Esophagus muscularis mucosa (tissue), 4 donors: ENCODE data around the gene PSME3. TPM values are rescaled to one million over a fixed set of nuclear protein-coding genes. Genes with fewer than 3 reads are reported as not detected.
A peak's percentile ranks its signal among the peaks of the same experiment; 100 is the strongest.

Experiments
- DNase-seq: peaks from one replicate; pipeline ENCODE4 v3.0.0-alpha.2; 2017; ENCODE audit errors: extremely low spot score
- H3K27ac ChIP-seq, 4 donors: fragments of 200-600 bp; sonication (generic); replicated peaks in 1 of 4; 1 replicate in 3 of 4; 2 replicates in 1 of 4; pipeline ENCODE4 v1.5.1; 2016 to 2019; ENCODE audit warnings: mild to moderate bottlenecking in 1 of 4
- H3K27me3 ChIP-seq, 4 donors: fragments of 200-600 bp; sonication (generic); one replicate each; pipeline versions ENCODE4 v1.5.1 to v1.6.0; 2016 to 2019
- H3K36me3 ChIP-seq, 4 donors: fragments of 200-600 bp; sonication (generic); one replicate each; pipeline ENCODE4 v1.5.1; 2016 to 2019
- H3K4me1 ChIP-seq, 4 donors: fragments of 200-600 bp; sonication (generic); one replicate each; pipeline ENCODE4 v1.5.1; 2016 to 2019
- H3K4me3 ChIP-seq, 4 donors: fragments of 200-600 bp; sonication (generic); 1 replicate in 2 of 4; 2 replicates in 2 of 4; pipeline ENCODE4 v1.5.1; 2016 to 2019; ENCODE audit warnings: mild to moderate bottlenecking in 4 of 4, moderate library complexity in 1 of 4
- H3K9me3 ChIP-seq, 4 donors: fragments of 200-600 bp; sonication (generic); 1 replicate in 3 of 4; 2 replicates in 1 of 4; pipeline ENCODE4 v1.5.1; 2016 to 2019
- CTCF ChIP-seq, 3 experiments: fragments of 200-600 bp in 2 of 3; fragments of 450-650 bp in 1 of 3; sonication (generic) in 2 of 3; IDR thresholded peaks; one replicate each; pipeline ENCODE4 v1.5.1; 2017 to 2019; ENCODE audit warnings: antibody characterized with exemption in 3 of 3, mild to moderate bottlenecking in 2 of 3, moderate library complexity in 1 of 3
- EP300 ChIP-seq: sonication (generic); formaldehyde crosslinking; IDR thresholded peaks from one replicate; pipeline ENCODE4 v1.6.1; 2017; ENCODE audit warnings: antibody characterized with exemption
- POLR2A ChIP-seq: fragments of 450-650 bp; IDR thresholded peaks from one replicate; pipeline ENCODE4 v1.6.1; 2017; ENCODE audit warnings: antibody characterized with exemption, moderate library complexity, mild to moderate bottlenecking, low read depth
- POLR2AphosphoS5 ChIP-seq, 2 donors: sonication (generic); formaldehyde crosslinking; IDR thresholded peaks; one replicate each; pipeline ENCODE4 v1.6.1; 2017; ENCODE audit warnings: antibody characterized with exemption in 2 of 2
- WGBS: methylation state at CpG from one replicate; pipeline ENCODE4 v1.1.5; 2018; 5-methylcytosine and 5-hydroxymethylcytosine counted together
- intact Hi-C: fragments of 100-400 bp; cut with DNase I; formaldehyde crosslinking; loops from one replicate; pipeline ENCODE4 v1.15.1; 2023
- total RNA-seq, 4 donors: library from RNA; depleted of rRNA; stranded (reverse); fragments of >200 nt; gene quantifications; one replicate each; pipeline versions ENCODE4 v1.1.0 to v1.2.1, GENCODE V29; 2016

The PSME3 gene
- total RNA-seq, 4 donors from 2014 or later, result 68.9 to 91.5 (median 77.2) TPM

GRCh38 chr17:42803074-42803883, 29.9 kb upstream of the PSME3 start:
- no peaks in the 10 kb centered on the region for H3K9me3 ChIP-seq
- no peaks in the 10 kb centered on the region for H3K27me3 ChIP-seq
- H3K4me1 ChIP-seq, result peaks cover 0 to 52% (median 46%) of the 10 kb centered on the region in 4 donors
- WGBS, result 45% methylated on average over 2 of the region's 2 CpGs
- peak overlapping the region; percentile 6 to 74 (median 68) for H3K27ac ChIP-seq
- intact Hi-C loops, result no loop called here
- TF ChIP-seq POLR2AphosphoS5 (IDR thresholded peaks at IDR 0.05) (no peak), CTCF (IDR thresholded peaks at IDR 0.05) (no peak), EP300 (no peak), POLR2A (no peak)
- no peaks in the 10 kb centered on the region for H3K36me3 ChIP-seq
- H3K4me3 ChIP-seq, result no peak overlapping the region
- no peak for DNase-seq

GRCh38 chr17:42804918-42805367, 28.3 kb upstream of the PSME3 start:
- Histone ChIP-seq H3K4me3 (no peak overlapping the region), H3K27ac (peak overlapping the region; percentile 56 to 74 (median 68)), H3K9me3 (no peaks in the 10 kb centered on the region), H3K36me3 (peaks cover 0 to 14% (median 0%) of the 10 kb centered on the region in 4 donors), H3K27me3 (no peaks in the 10 kb centered on the region), H3K4me1 (peaks cover 0 to 63% (median 55%) of the 10 kb centered on the region in 4 donors)
- DNase-seq, result no peak
- WGBS, result 54% methylated on average over 1 of the region's 1 CpG
- intact Hi-C loops, result no loop called here
- TF ChIP-seq POLR2AphosphoS5 (IDR thresholded peaks at IDR 0.05) (peak in 1 of 2 donors; percentile 50), EP300 (no peak), CTCF (IDR thresholded peaks at IDR 0.05) (no peak), POLR2A (no peak)

- H3K4me1 ChIP-seq, result peaks cover 0 to 64% (median 56%) of the 10 kb centered on the region in 4 donors
- peak overlapping the region; percentile 41 to 74 (median 62) for H3K27ac ChIP-seq
- H3K4me3 ChIP-seq, result no peak overlapping the region
- TF ChIP-seq EP300, result no peak
- no peak for TF ChIP-seq CTCF (IDR thresholded peaks at IDR 0.05)
- TF ChIP-seq POLR2A, result no peak
- no peak for TF ChIP-seq POLR2AphosphoS5 (IDR thresholded peaks at IDR 0.05)
- H3K27me3 ChIP-seq, result no peaks in the 10 kb centered on the region
- intact Hi-C loops, result no loop called here
- H3K36me3 ChIP-seq, result peaks cover 8 to 27% (median 10%) of the 10 kb centered on the region in 4 donors
- no peak for DNase-seq
- WGBS, result 85% methylated on average over 1 of the region's 1 CpG
- H3K9me3 ChIP-seq, result no peaks in the 10 kb centered on the region
Measured at GRCh38 chr17:42806249-42806648, 26.9 kb upstream of the PSME3 start.

GRCh38 chr17:42809250-42809649, 23.9 kb upstream of the PSME3 start:
- peak overlapping the region; percentile 57 to 73 (median 67) for H3K27ac ChIP-seq
- H3K36me3 ChIP-seq, result peaks cover 18 to 55% (median 38%) of the 10 kb centered on the region in 4 donors
- 13% methylated on average over 3 of the region's 3 CpGs for WGBS

More at GRCh38 chr17:42809250-42809649, 23.9 kb upstream of the PSME3 start:
- TF ChIP-seq EP300, result no peak
- peak; percentile 72 to 74 for TF ChIP-seq POLR2AphosphoS5 (IDR thresholded peaks at IDR 0.05)
- TF ChIP-seq POLR2A, result no peak
- no peak for TF ChIP-seq CTCF (IDR thresholded peaks at IDR 0.05)
- DNase-seq, result no peak
- H3K9me3 ChIP-seq, result no peaks in the 10 kb centered on the region
- peaks cover 0 to 55% (median 47%) of the 10 kb centered on the region in 4 donors for H3K4me1 ChIP-seq
- no peaks in the 10 kb centered on the region for H3K27me3 ChIP-seq
- intact Hi-C loops, result no loop called here
- no peak overlapping the region for H3K4me3 ChIP-seq
